HCT116 (cell line): ENCODE measurements around the gene HIVEP1. TPM values are rescaled to one million over a fixed set of nuclear protein-coding genes. Genes with fewer than 3 reads are reported as not detected.

Source experiments
- ATAC-seq: fragments of 200-7000 bp; cut with Tn5 transposase; 2 replicates; pipeline ENCODE4 v1.9.1; 2020; ENCODE audit warnings: mild to moderate bottlenecking, moderate library complexity
- BruUV-seq: library from RNA; stranded (reverse); fragments of 400-500 nt; replicated peaks from 2 replicates; lab custom pipeline; 2021; lab: Mats Ljungman, UMichigan
- CTCF ChIA-PET: fragments of 300-600 bp; sonication (Branson Sonifier 250); formaldehyde crosslinking; loops from one replicate; lab custom pipeline; 2021; ENCODE audit warnings: antibody characterized with exemption; lab: Charles Lee
- POLR2A ChIA-PET: fragments of 300-600, 350-600 bp; sonication (Branson Sonifier 250); formaldehyde crosslinking; loops from one replicate; lab custom pipeline; 2021; ENCODE audit warnings: antibody characterized with exemption; lab: Charles Lee
- RAD21 ChIA-PET, 2 experiments: fragments of 300-600 bp; sonication (Branson Sonifier 250); formaldehyde crosslinking; loops; one replicate each; lab custom pipeline; 2023; ENCODE audit warnings: low total read pairs in 2 of 2; ENCODE audit not compliant: uncharacterized antibody in 2 of 2, unreplicated experiment in 2 of 2, low non-redundant PET in 1 of 2; lab: Charles Lee
- DNase-seq: peaks from one replicate; pipeline ENCODE4 v3.0.0-alpha.2; 2010; ENCODE audit warnings: low read depth, low spot score
- H2AFZ ChIP-seq: fragments of 200-600 bp; shearing (Covaris generic), sonication (generic); 2 replicates; pipeline ENCODE4 v1.6.1; 2017; ENCODE audit warnings: low read depth, mixed run types, mixed read lengths, antibody characterized with exemption, low read length; ENCODE audit not compliant: poor library complexity, severe bottlenecking
- H3K27ac ChIP-seq: 2 replicates; pipeline ENCODE4 v1.5.1; 2012; ENCODE audit warnings: low read depth, low read length
- H3K27me3 ChIP-seq: fragments of 200-600 bp; sonication (generic); 2 replicates; pipeline ENCODE4 v1.6.1; 2016; ENCODE audit warnings: mixed run types, low read length, mixed read lengths; ENCODE audit not compliant: insufficient read depth
- H3K36me3 ChIP-seq, 2 experiments: fragments of 200-500 bp in 1 of 2; fragments of 200-600 bp in 1 of 2; sonication (Bioruptor generic) in 1 of 2; sonication (generic) in 1 of 2; 2 replicates each; pipeline versions ENCODE4 v1.5.1 to v1.6.1; 2014 to 2016; ENCODE audit warnings: low read length in 2 of 2, inconsistent platforms in 1 of 2, mixed read lengths in 1 of 2, mixed run types in 1 of 2; ENCODE audit not compliant: insufficient read depth in 2 of 2, control insufficient read depth in 1 of 2
- H3K4me1 ChIP-seq, 2 experiments: fragments of 200-600 bp in 1 of 2; sonication (generic) in 1 of 2; 2 replicates each; pipeline versions ENCODE4 v1.5.1 to v1.6.1; 2012 to 2017; ENCODE audit warnings: low read length in 2 of 2, inconsistent platforms in 1 of 2, mild to moderate bottlenecking in 1 of 2, mixed read lengths in 1 of 2, mixed run types in 1 of 2, moderate library complexity in 1 of 2; ENCODE audit not compliant: insufficient read depth in 2 of 2, control insufficient read depth in 1 of 2
- H3K4me2 ChIP-seq: fragments of 200-600 bp; sonication (generic); 2 replicates; pipeline ENCODE4 v1.6.1; 2017; ENCODE audit warnings: mixed run types, low read length, mixed read lengths
- H3K4me3 ChIP-seq, 2 experiments: fragments of 200-600 bp in 1 of 2; sonication (generic) in 1 of 2; replicated peaks in 1 of 2; 2 replicates each; pipeline ENCODE4 v1.5.1; 2011 to 2016; ENCODE audit warnings: low read length in 2 of 2, control low read depth in 1 of 2, low read depth in 1 of 2, mild to moderate bottlenecking in 1 of 2, mixed read lengths in 1 of 2, mixed run types in 1 of 2
- H3K79me2 ChIP-seq: fragments of 200-600 bp; sonication (generic); 2 replicates; pipeline ENCODE4 v1.6.1; 2017; ENCODE audit warnings: mild to moderate bottlenecking, mixed run types, low read length, moderate library complexity, mixed read lengths; ENCODE audit not compliant: insufficient read depth
- H3K9ac ChIP-seq: fragments of 200-600 bp; sonication (generic); 2 replicates; pipeline ENCODE4 v1.6.1; 2016; ENCODE audit warnings: low read length, mixed read lengths
- H3K9me2 ChIP-seq: fragments of 200-600 bp; sonication (generic), shearing (Covaris generic); 2 replicates; pipeline ENCODE4 v1.6.1; 2017; ENCODE audit warnings: mixed run types, mild to moderate bottlenecking, moderate library complexity; ENCODE audit not compliant: insufficient read depth
- H3K9me3 ChIP-seq, 2 experiments: fragments of 200-500 bp in 1 of 2; fragments of 200-600 bp in 1 of 2; sonication (Bioruptor generic) in 1 of 2; sonication (generic) in 1 of 2; 2 replicates each; pipeline ENCODE4 v1.6.1; 2014 to 2017; ENCODE audit warnings: low read length in 2 of 2, mixed read lengths in 2 of 2, inconsistent platforms in 1 of 2, low read depth in 1 of 2, mild to moderate bottlenecking in 1 of 2, mixed run types in 1 of 2, moderate library complexity in 1 of 2; ENCODE audit not compliant: control insufficient read depth in 1 of 2, insufficient read depth in 1 of 2
- H4K20me1 ChIP-seq: fragments of 200-600 bp; sonication (generic), shearing (Covaris generic); 2 replicates; pipeline ENCODE4 v1.6.1; 2017; ENCODE audit warnings: mixed run types, mild to moderate bottlenecking, moderate library complexity; ENCODE audit not compliant: insufficient read depth
- CEBPB ChIP-seq: IDR thresholded peaks from 2 replicates; pipeline ENCODE4 v1.6.1; 2012; ENCODE audit warnings: low read depth
- EGR1 ChIP-seq: IDR thresholded peaks from 2 replicates; pipeline ENCODE4 v1.6.1; 2012; ENCODE audit warnings: low read depth
- EZH2 ChIP-seq: fragments of 200-600 bp; sonication (generic); IDR thresholded peaks from 2 replicates; pipeline ENCODE4 v1.6.1; 2017; ENCODE audit warnings: antibody characterized with exemption, mixed run types
- EZH2phosphoT487 ChIP-seq: fragments of 200-600 bp; IDR thresholded peaks from 2 replicates; pipeline ENCODE4 v1.6.1; 2018; ENCODE audit warnings: antibody characterized with exemption, borderline replicate concordance
- FOSL1 ChIP-seq: IDR thresholded peaks from 2 replicates; pipeline ENCODE4 v1.6.1; 2012; ENCODE audit warnings: low read depth
- JUND ChIP-seq: IDR thresholded peaks from 2 replicates; pipeline ENCODE4 v1.6.1; 2012
- POLR2A ChIP-seq: IDR thresholded peaks from 2 replicates; pipeline ENCODE4 v1.7.0; 2011; ENCODE audit warnings: borderline replicate concordance; ENCODE audit not compliant: insufficient read depth, insufficient read length; ENCODE audit errors: extremely low read depth
- POLR2AphosphoS5 ChIP-seq: IDR thresholded peaks from 2 replicates; pipeline ENCODE4 v1.6.1; 2011; ENCODE audit warnings: mild to moderate bottlenecking, low read depth, low read length, moderate library complexity
- RAD21 ChIP-seq: IDR thresholded peaks from 2 replicates; pipeline ENCODE4 v1.6.1; 2012; ENCODE audit warnings: low read depth, mild to moderate bottlenecking
- SIN3A ChIP-seq: IDR thresholded peaks from 2 replicates; pipeline ENCODE4 v1.6.1; 2012; ENCODE audit warnings: low read depth
- SP1 ChIP-seq: IDR thresholded peaks from 2 replicates; pipeline ENCODE4 v1.6.1; 2012; ENCODE audit warnings: low read depth
- TCF7L2 ChIP-seq: IDR thresholded peaks from 2 replicates; pipeline ENCODE4 v1.7.0; 2011; ENCODE audit warnings: borderline replicate concordance, inconsistent platforms; ENCODE audit not compliant: insufficient read depth, insufficient read length; ENCODE audit errors: extremely low read depth
- YY1 ChIP-seq: IDR thresholded peaks from 2 replicates; pipeline ENCODE4 v1.6.1; 2011; ENCODE audit warnings: low read length, low read depth, moderate library complexity, mild to moderate bottlenecking; ENCODE audit not compliant: insufficient replicate concordance; ENCODE audit errors: extremely low read depth
- ZFX ChIP-seq: fragments of 450-650 bp; IDR thresholded peaks from 2 replicates; pipeline ENCODE4 v1.6.1; 2017
- ZNF274 ChIP-seq: fragments of 200-500 bp; sonication (Bioruptor generic); IDR thresholded peaks from 2 replicates; pipeline ENCODE4 v1.6.1; 2014; ENCODE audit warnings: mild to moderate bottlenecking, low read depth, low read length, inconsistent platforms
- intact Hi-C: fragments of 100-400 bp; cut with micrococcal nuclease; formaldehyde crosslinking; loops from 2 replicates; pipeline ENCODE4 v1.10.0; 2022
- total RNA-seq: library from RNA; stranded (reverse); gene quantifications from one replicate; pipeline ENCODE4 v1.2.1, GENCODE V29; 2021; ENCODE audit not compliant: unreplicated experiment
- TF ChIP-seq, protein P1 (sequence below): IDR thresholded peaks from 2 replicates; pipeline ENCODE4 v1.6.1; 2012; ENCODE audit warnings: low read depth
- TF ChIP-seq, protein P2 (sequence below): IDR thresholded peaks from 2 replicates; pipeline ENCODE4 v1.6.1; 2011; ENCODE audit warnings: mild to moderate bottlenecking, low read length, moderate library complexity; ENCODE audit not compliant: insufficient replicate concordance; ENCODE audit errors: extremely low read depth
- TF ChIP-seq, protein P3 (sequence below), 3 experiments: fragments of 200-600 bp in 1 of 3; sonication (generic) in 1 of 3; IDR thresholded peaks in 2 of 3; conservative IDR thresholded peaks in 1 of 3; 2 replicates each; pipeline ENCODE4 v1.5.1; 2012 to 2017; ENCODE audit warnings: low read depth in 2 of 3, low read length in 2 of 3, antibody characterized with exemption in 1 of 3, borderline replicate concordance in 1 of 3, control low read depth in 1 of 3, mild to moderate bottlenecking in 1 of 3, mixed read lengths in 1 of 3, mixed run types in 1 of 3, moderate library complexity in 1 of 3; ENCODE audit not compliant: insufficient read depth in 1 of 3
- TF ChIP-seq, protein P4 (sequence below): IDR thresholded peaks from 2 replicates; pipeline ENCODE4 v1.6.1; 2012
- TF ChIP-seq, protein P5 (sequence below): IDR thresholded peaks from 2 replicates; pipeline ENCODE4 v1.6.1; 2012

The HIVEP1 gene
- total RNA-seq, 1 experiment from 2014 or later: 11.2 TPM

DNA sequence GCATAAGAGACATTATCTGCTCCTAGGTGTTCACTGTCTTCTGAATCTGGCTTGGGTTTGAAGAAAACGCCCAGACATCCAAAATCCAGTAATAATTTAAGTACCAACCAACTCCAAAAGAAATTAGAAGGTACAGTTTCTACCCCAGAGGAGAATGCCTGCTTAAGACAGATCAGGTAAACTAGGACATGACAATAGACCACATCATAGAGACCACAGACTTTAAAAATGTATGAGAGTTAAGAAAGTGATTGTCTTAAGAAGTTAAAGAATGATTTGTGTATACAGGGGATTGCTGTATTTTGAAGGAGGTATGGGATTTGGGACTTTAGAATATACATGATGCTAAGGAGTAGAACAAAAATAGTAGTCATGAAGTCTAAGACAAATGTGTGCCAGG, 157.3 kb downstream of the HIVEP1 start:
- Histone ChIP-seq H3K27me3 (no peaks in the 10 kb centered on the region), H3K9me3 (no peaks in the 10 kb centered on the region)
- DNase-seq: no peak
- TF ChIP-seq RAD21 (no peak), TCF7L2 (no peak), ZFX (no peak), POLR2A (no peak), POLR2AphosphoS5 (no peak), SIN3A (no peak), FOSL1 (no peak), CEBPB (no peak), EZH2phosphoT487 (no peak), YY1 (no peak), ZNF274 (no peak), JUND (no peak), EZH2 (no peak), SP1 (no peak), EGR1 (no peak)
- TF ChIP-seq, protein P1, sequence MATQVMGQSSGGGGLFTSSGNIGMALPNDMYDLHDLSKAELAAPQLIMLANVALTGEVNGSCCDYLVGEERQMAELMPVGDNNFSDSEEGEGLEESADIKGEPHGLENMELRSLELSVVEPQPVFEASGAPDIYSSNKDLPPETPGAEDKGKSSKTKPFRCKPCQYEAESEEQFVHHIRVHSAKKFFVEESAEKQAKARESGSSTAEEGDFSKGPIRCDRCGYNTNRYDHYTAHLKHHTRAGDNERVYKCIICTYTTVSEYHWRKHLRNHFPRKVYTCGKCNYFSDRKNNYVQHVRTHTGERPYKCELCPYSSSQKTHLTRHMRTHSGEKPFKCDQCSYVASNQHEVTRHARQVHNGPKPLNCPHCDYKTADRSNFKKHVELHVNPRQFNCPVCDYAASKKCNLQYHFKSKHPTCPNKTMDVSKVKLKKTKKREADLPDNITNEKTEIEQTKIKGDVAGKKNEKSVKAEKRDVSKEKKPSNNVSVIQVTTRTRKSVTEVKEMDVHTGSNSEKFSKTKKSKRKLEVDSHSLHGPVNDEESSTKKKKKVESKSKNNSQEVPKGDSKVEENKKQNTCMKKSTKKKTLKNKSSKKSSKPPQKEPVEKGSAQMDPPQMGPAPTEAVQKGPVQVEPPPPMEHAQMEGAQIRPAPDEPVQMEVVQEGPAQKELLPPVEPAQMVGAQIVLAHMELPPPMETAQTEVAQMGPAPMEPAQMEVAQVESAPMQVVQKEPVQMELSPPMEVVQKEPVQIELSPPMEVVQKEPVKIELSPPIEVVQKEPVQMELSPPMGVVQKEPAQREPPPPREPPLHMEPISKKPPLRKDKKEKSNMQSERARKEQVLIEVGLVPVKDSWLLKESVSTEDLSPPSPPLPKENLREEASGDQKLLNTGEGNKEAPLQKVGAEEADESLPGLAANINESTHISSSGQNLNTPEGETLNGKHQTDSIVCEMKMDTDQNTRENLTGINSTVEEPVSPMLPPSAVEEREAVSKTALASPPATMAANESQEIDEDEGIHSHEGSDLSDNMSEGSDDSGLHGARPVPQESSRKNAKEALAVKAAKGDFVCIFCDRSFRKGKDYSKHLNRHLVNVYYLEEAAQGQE: no peak
- TF ChIP-seq, protein P2, sequence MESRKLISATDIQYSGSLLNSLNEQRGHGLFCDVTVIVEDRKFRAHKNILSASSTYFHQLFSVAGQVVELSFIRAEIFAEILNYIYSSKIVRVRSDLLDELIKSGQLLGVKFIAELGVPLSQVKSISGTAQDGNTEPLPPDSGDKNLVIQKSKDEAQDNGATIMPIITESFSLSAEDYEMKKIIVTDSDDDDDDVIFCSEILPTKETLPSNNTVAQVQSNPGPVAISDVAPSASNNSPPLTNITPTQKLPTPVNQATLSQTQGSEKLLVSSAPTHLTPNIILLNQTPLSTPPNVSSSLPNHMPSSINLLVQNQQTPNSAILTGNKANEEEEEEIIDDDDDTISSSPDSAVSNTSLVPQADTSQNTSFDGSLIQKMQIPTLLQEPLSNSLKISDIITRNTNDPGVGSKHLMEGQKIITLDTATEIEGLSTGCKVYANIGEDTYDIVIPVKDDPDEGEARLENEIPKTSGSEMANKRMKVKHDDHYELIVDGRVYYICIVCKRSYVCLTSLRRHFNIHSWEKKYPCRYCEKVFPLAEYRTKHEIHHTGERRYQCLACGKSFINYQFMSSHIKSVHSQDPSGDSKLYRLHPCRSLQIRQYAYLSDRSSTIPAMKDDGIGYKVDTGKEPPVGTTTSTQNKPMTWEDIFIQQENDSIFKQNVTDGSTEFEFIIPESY: no peak
- TF ChIP-seq, protein P3, sequence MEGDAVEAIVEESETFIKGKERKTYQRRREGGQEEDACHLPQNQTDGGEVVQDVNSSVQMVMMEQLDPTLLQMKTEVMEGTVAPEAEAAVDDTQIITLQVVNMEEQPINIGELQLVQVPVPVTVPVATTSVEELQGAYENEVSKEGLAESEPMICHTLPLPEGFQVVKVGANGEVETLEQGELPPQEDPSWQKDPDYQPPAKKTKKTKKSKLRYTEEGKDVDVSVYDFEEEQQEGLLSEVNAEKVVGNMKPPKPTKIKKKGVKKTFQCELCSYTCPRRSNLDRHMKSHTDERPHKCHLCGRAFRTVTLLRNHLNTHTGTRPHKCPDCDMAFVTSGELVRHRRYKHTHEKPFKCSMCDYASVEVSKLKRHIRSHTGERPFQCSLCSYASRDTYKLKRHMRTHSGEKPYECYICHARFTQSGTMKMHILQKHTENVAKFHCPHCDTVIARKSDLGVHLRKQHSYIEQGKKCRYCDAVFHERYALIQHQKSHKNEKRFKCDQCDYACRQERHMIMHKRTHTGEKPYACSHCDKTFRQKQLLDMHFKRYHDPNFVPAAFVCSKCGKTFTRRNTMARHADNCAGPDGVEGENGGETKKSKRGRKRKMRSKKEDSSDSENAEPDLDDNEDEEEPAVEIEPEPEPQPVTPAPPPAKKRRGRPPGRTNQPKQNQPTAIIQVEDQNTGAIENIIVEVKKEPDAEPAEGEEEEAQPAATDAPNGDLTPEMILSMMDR (IDR thresholded peaks at IDR 0.05 in 2 of 3, conservative IDR thresholded peaks at IDR 0.05 in 1 of 3; ENCODE audit: borderline replicate concordance in 1 of 3, insufficient read depth in 1 of 3, low read depth in 2 of 3, low read length in 2 of 3): no peak
- TF ChIP-seq, protein P4, sequence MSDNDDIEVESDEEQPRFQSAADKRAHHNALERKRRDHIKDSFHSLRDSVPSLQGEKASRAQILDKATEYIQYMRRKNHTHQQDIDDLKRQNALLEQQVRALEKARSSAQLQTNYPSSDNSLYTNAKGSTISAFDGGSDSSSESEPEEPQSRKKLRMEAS: no peak
- TF ChIP-seq, protein P5, sequence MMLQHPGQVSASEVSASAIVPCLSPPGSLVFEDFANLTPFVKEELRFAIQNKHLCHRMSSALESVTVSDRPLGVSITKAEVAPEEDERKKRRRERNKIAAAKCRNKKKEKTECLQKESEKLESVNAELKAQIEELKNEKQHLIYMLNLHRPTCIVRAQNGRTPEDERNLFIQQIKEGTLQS: no peak
- TF ChIP-seq, all 23 proteins: peak for 0
- intact Hi-C loops: no loop called here
- Histone ChIP-seq H3K36me3 (no peaks in the 10 kb centered on the region), H3K4me1 (no peaks in the 10 kb centered on the region), H3K4me2 (no peak overlapping the region), H3K9me2 (no peaks in the 10 kb centered on the region), H3K79me2 (no peaks in the 10 kb centered on the region), H3K9ac (no peak overlapping the region), H2AFZ (no peak overlapping the region), H3K27ac (no peak overlapping the region), H4K20me1 (no peaks in the 10 kb centered on the region), H3K4me3 (no peak overlapping the region)
- no peak for ATAC-seq
- ChIA-PET RAD21 (no interaction called here), POLR2A (no interaction called here), CTCF (no interaction called here)
- no TSS peak for BruUV-seq
